SK-N-SH (cell line): ENCODE results near the gene PARK7. TPM values are rescaled to one million over a fixed set of nuclear protein-coding genes. Genes with fewer than 3 reads are reported as not detected.

Experiments
- CTCF ChIA-PET: fragments of 300-600, 350-600 bp; formaldehyde crosslinking; extraction: SDS; loops from one replicate; lab custom pipeline; 2021; lab: Yijun Ruan, JAX
- POLR2A ChIA-PET: fragments of 350-600 bp; sonication (Branson Sonifier 250); formaldehyde crosslinking; extraction: SDS; loops from one replicate; lab custom pipeline; 2020; ENCODE audit warnings: antibody characterized with exemption, inconsistent platforms; lab: Yijun Ruan, JAX
- DNase-seq: peaks from one replicate; pipeline ENCODE4 v3.0.0; 2012
- H2AFZ ChIP-seq: fragments of 200-600 bp; sonication (generic); 2 replicates; pipeline ENCODE4 v1.8.1; 2016; ENCODE audit warnings: antibody characterized with exemption, mild to moderate bottlenecking, low read depth
- H3F3A ChIP-seq: fragments of 200-600 bp; sonication (generic); replicated peaks from 2 replicates; pipeline ENCODE3; 2016; ENCODE audit warnings: antibody characterized with exemption, mild to moderate bottlenecking; ENCODE audit not compliant: insufficient read depth
- H3K27ac ChIP-seq, 2 experiments: fragments of 200-500 bp in 1 of 2; fragments of 200-600 bp in 1 of 2; sonication (Bioruptor generic) in 1 of 2; sonication (generic), shearing (Covaris generic) in 1 of 2; 2 replicates each; pipeline versions ENCODE4 v1.5.1 to v1.6.1; 2014 to 2016; ENCODE audit warnings: low read depth in 2 of 2, inconsistent platforms in 1 of 2, low read length in 1 of 2, mild to moderate bottlenecking in 1 of 2, mixed read lengths in 1 of 2
- H3K27me3 ChIP-seq: fragments of 200-600 bp; sonication (generic), shearing (Covaris generic); 2 replicates; pipeline ENCODE4 v1.6.1; 2016; ENCODE audit warnings: mixed run types; ENCODE audit not compliant: insufficient read depth
- H3K36me3 ChIP-seq, 2 experiments: fragments of 200-500 bp in 1 of 2; fragments of 200-600 bp in 1 of 2; sonication (Bioruptor generic) in 1 of 2; sonication (generic) in 1 of 2; replicated peaks in 1 of 2; 2 replicates each; pipeline versions ENCODE3 to v1.5.1; 2014 to 2016; ENCODE audit warnings: low read length in 1 of 2, mild to moderate bottlenecking in 1 of 2; ENCODE audit not compliant: insufficient read depth in 2 of 2, control insufficient read depth in 1 of 2
- H3K4me1 ChIP-seq, 2 experiments: fragments of 200-500 bp in 1 of 2; fragments of 200-600 bp in 1 of 2; sonication (Bioruptor generic) in 1 of 2; sonication (generic), shearing (Covaris generic) in 1 of 2; 2 replicates each; pipeline versions ENCODE4 v1.5.1 to v1.6.1; 2014 to 2016; ENCODE audit warnings: low read depth in 1 of 2, low read length in 1 of 2, mixed run types in 1 of 2; ENCODE audit not compliant: insufficient read depth in 2 of 2, control insufficient read depth in 1 of 2
- H3K4me2 ChIP-seq: fragments of 200-600 bp; sonication (generic), shearing (Covaris generic); 2 replicates; pipeline ENCODE4 v1.6.1; 2017; ENCODE audit warnings: mixed run types
- H3K4me3 ChIP-seq, 2 experiments: fragments of 200-500 bp in 1 of 2; fragments of 200-600 bp in 1 of 2; sonication (Bioruptor generic) in 1 of 2; sonication (generic), shearing (Covaris generic) in 1 of 2; 2 replicates each; pipeline versions ENCODE4 v1.5.1 to v1.8.1; 2014 to 2016; ENCODE audit warnings: low read depth in 2 of 2, inconsistent platforms in 1 of 2, low read length in 1 of 2, mild to moderate bottlenecking in 1 of 2, mixed read lengths in 1 of 2, moderate library complexity in 1 of 2
- H3K79me2 ChIP-seq: fragments of 200-600 bp; sonication (generic); 2 replicates; pipeline ENCODE4 v1.8.1; 2017; ENCODE audit warnings: mild to moderate bottlenecking; ENCODE audit not compliant: insufficient read depth
- H3K9ac ChIP-seq: fragments of 200-600 bp; sonication (generic); 2 replicates; pipeline ENCODE4 v1.6.1; 2017; ENCODE audit warnings: mixed run types
- H3K9me2 ChIP-seq: fragments of 200-600 bp; sonication (generic); 2 replicates; pipeline ENCODE4 v1.6.1; 2017; ENCODE audit warnings: mixed run types
- H3K9me3 ChIP-seq: fragments of 200-600 bp; sonication (generic); 2 replicates; pipeline ENCODE4 v1.6.1; 2017; ENCODE audit warnings: mixed run types, mild to moderate bottlenecking, moderate library complexity
- H4K20me1 ChIP-seq: fragments of 200-600 bp; sonication (generic); 2 replicates; pipeline ENCODE4 v1.6.1; 2017; ENCODE audit warnings: mild to moderate bottlenecking, mixed run types; ENCODE audit not compliant: insufficient read depth
- EP300 ChIP-seq, 2 experiments: IDR thresholded peaks; 2 replicates each; pipeline versions ENCODE4 v1.4.0 to v1.6.1; 2012; ENCODE audit warnings: borderline replicate concordance in 1 of 2, low read depth in 1 of 2, low read length in 1 of 2
- FOSL2 ChIP-seq: IDR thresholded peaks from 2 replicates; pipeline ENCODE4 v1.4.0; 2012; ENCODE audit warnings: low read depth, mild to moderate bottlenecking, moderate library complexity, borderline replicate concordance
- GABPA ChIP-seq: IDR thresholded peaks from 2 replicates; pipeline ENCODE4 v1.4.0; 2012; ENCODE audit warnings: low read depth, mild to moderate bottlenecking
- IRF3 ChIP-seq: fragments of 150-350 bp; IDR thresholded peaks from 2 replicates; pipeline ENCODE4 v1.6.1; 2016; ENCODE audit warnings: mild to moderate bottlenecking, low read depth, low read length
- NFIC ChIP-seq: IDR thresholded peaks from 2 replicates; pipeline ENCODE4 v1.4.0; 2012; ENCODE audit warnings: borderline replicate concordance
- POLR2AphosphoS5 ChIP-seq: IDR thresholded peaks from 2 replicates; pipeline ENCODE4 v1.6.1; 2012; ENCODE audit warnings: low read depth, low read length
- RCOR1 ChIP-seq: fragments of 150-350 bp; IDR thresholded peaks from 2 replicates; pipeline ENCODE4 v1.6.1; 2017; ENCODE audit warnings: antibody characterized with exemption, low read length
- SIN3A ChIP-seq: IDR thresholded peaks from 2 replicates; pipeline ENCODE4 v1.6.1; 2012; ENCODE audit warnings: low read depth, mild to moderate bottlenecking, low read length, moderate library complexity, borderline replicate concordance
- SMC3 ChIP-seq: IDR thresholded peaks from 2 replicates; pipeline ENCODE4 v1.6.1; 2012; ENCODE audit warnings: low read depth, low read length, improper control_type of control experiment
- ZBTB33 ChIP-seq: IDR thresholded peaks from 2 replicates; pipeline ENCODE4 v1.4.0; 2012; ENCODE audit warnings: low read depth, borderline replicate concordance
- WGBS: methylation state at CpG from one replicate; pipeline ENCODE4 v1.1.6; 2017; ENCODE audit warnings: low lambda C conversion rate; 5-methylcytosine and 5-hydroxymethylcytosine counted together
- polyA plus RNA-seq, 3 experiments: library from polyadenylated mRNA; depleted of rRNA; stranded (reverse); fragments of >200 nt; gene quantifications; 2 replicates each; pipeline ENCODE4 v1.2.3, GENCODE V29; 2012

PARK7 gene
- polyA plus RNA-seq, 1 of the 3 experiments (the other 2 are of a cell fraction): 415 TPM

DNA sequence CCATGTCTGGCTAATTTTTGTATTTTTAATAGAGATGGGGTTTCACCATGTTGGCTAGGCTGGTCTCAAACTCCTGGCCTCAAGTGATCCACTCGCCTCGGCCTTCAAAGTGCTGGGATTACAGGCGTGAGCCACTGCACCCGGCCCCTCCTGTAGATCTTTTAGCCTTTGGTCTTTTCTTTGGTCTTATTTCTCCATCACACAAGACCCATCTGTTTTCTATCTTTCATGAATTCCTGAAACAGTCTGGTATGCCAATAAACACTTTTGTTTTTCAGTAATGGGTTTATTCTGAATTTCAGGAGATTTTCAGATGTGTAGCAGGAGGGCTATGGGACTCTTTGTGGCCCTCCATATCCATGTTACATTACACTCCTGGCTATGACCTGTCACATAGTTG is 41.4 kb downstream of the PARK7 start:
- DNase-seq: no peak
- H2AFZ ChIP-seq: no peak overlapping the region
- WGBS: 93% methylated on average over 4 of the region's 4 CpGs
- H3K4me2 ChIP-seq: no peak overlapping the region
- peaks cover 16% of the 10 kb centered on the region for H3F3A ChIP-seq
- no peaks in the 10 kb centered on the region for H3K9me3 ChIP-seq
- H4K20me1 ChIP-seq: no peaks in the 10 kb centered on the region
- H3K79me2 ChIP-seq: no peaks in the 10 kb centered on the region
- H3K27ac ChIP-seq: no peak overlapping the region
- H3K4me3 ChIP-seq: no peak overlapping the region
- no peak overlapping the region for H3K9ac ChIP-seq
- H3K27me3 ChIP-seq: no peaks in the 10 kb centered on the region
- TF ChIP-seq EP300 (IDR thresholded peaks at IDR 0.05; ENCODE audit: borderline replicate concordance in 1 of 2, low read depth in 1 of 2, low read length in 1 of 2): no peak
- no peak for TF ChIP-seq IRF3
- no peak for TF ChIP-seq RCOR1
- TF ChIP-seq FOSL2: no peak
- TF ChIP-seq SMC3: no peak
- no peak for TF ChIP-seq ZBTB33
- no peak for TF ChIP-seq GABPA
- no peak for TF ChIP-seq POLR2AphosphoS5
- ChIA-PET POLR2A (no interaction called here), CTCF (interaction anchor here (1.2 kb wide), 1 partner anchor 311 kb away, joined by 5 read pairs; no protein-coding TSS in a partner anchor)
- H3K36me3 ChIP-seq: no peaks in the 10 kb centered on the region
- H3K9me2 ChIP-seq: no peaks in the 10 kb centered on the region
- H3K4me1 ChIP-seq: peaks cover 6 to 16% of the 10 kb centered on the region in 2 experiments; a peak in 3 of 4 replicates

DNA sequence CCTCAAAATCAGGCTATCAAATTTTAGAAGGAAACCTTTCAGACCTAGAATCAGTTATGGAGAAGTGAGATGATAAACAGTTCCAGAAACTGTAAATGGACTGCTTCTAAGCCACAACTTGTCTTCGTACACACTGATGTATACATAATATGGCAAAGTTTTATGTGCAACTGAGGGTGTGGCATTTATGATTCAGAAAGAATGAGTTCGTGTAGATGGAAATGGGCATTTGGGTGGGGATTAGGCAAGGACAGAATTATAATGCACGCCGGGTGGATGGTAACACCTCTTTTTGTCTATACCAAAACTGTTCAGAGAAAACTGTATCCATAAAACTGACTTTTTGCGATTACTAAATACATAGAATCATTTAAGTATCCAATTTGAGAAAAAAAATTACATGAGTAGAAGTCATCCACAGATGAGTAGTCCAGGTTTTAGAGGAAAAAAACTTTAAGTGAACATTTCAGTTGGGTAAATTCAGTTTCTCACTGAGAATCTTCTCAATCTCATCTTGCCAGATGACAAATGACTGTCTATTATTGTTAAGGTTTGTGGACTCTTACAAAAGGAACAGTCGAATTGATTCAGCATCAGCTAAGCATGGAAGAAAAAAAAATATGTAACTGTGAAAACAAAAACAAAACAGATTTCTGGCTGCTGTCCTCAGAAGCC is 42.1 kb downstream of the PARK7 start:
- Histone ChIP-seq H3K36me3 (peaks cover 0 to 5% of the 10 kb centered on the region in 2 experiments), H3F3A (peaks cover 21% of the 10 kb centered on the region), H3K4me3 (no peak overlapping the region), H3K27me3 (no peaks in the 10 kb centered on the region), H3K4me1 (peaks cover 6 to 16% of the 10 kb centered on the region in 2 experiments; a peak in 3 of 4 replicates), H3K27ac (no peak overlapping the region), H3K79me2 (no peaks in the 10 kb centered on the region), H3K9me2 (no peaks in the 10 kb centered on the region), H2AFZ (no peak overlapping the region), H3K9me3 (no peaks in the 10 kb centered on the region)
- 90% methylated on average over 6 of the region's 6 CpGs for WGBS
- ChIA-PET CTCF (interaction anchor here (1.7 to 3.8 kb wide), 2 partner anchors 11 to 20 kb away, joined by 5 to 31 read pairs; no protein-coding TSS in a partner anchor), POLR2A (no interaction called here)
- no peak for DNase-seq
- TF ChIP-seq SIN3A: no peak
- no peak for TF ChIP-seq NFIC
- TF ChIP-seq, all 33 proteins: peak for 0
- Histone ChIP-seq H4K20me1 (no peaks in the 10 kb centered on the region), H3K4me2 (no peak overlapping the region), H3K9ac (no peak overlapping the region)
